ENCODE measurements around the gene NEURL1B.

NEURL1B gene

GRCh38 chr5:172719211-172719610 is 78.1 kb downstream of the NEURL1B start:
- no peak for DNase-seq

- DNase-seq, result no peak
Measured at GRCh38 chr5:172720655-172721054, 79.6 kb downstream of the NEURL1B start.

- DNase-seq, result no peak
Measured at GRCh38 chr5:172721455-172722326, 80.6 kb downstream of the NEURL1B start.

- no peak for DNase-seq
Measured at GRCh38 chr5:172722327-172722815, 81.3 kb downstream of the NEURL1B start.

- no peak for DNase-seq
Measured at GRCh38 chr5:172723508-172723907, 82.4 kb downstream of the NEURL1B start.

- no peak for DNase-seq
Measured at GRCh38 chr5:172724242-172725183, 83.5 kb downstream of the NEURL1B start.

GRCh38 chr5:172725273-172725672 is 84.2 kb downstream of the NEURL1B start:
- no peak for DNase-seq

- DNase-seq, result no peak
Measured at GRCh38 chr5:172725785-172726184, 84.7 kb downstream of the NEURL1B start.

- DNase-seq, result no peak
Measured at GRCh38 chr5:172726966-172727365, 85.9 kb downstream of the NEURL1B start.

GRCh38 chr5:172727551-172727950 is 86.5 kb downstream of the NEURL1B start:
- no peak for DNase-seq

GRCh38 chr5:172728481-172729241 is 87.6 kb downstream of the NEURL1B start:
- no peak for DNase-seq

GRCh38 chr5:172729588-172729987 is 88.5 kb downstream of the NEURL1B start:
- DNase-seq, result no peak

GRCh38 chr5:172730222-172730621 is 89.2 kb downstream of the NEURL1B start:
- DNase-seq, result no peak

- DNase-seq, result no peak
Measured at GRCh38 chr5:172730981-172731679, 90.1 kb downstream of the NEURL1B start.

GRCh38 chr5:172731680-172732074 is 90.6 kb downstream of the NEURL1B start:
- DNase-seq, result no peak

GRCh38 chr5:172732201-172732865 is 91.3 kb downstream of the NEURL1B start:
- no peak for DNase-seq

- no peak for DNase-seq
Measured at GRCh38 chr5:172733131-172733973, 92.3 kb downstream of the NEURL1B start.

- no peak for DNase-seq
Measured at GRCh38 chr5:172733974-172734346, 92.9 kb downstream of the NEURL1B start.

GRCh38 chr5:172735141-172735831 is 94.2 kb downstream of the NEURL1B start:
- DNase-seq, result no peak

All from NCI-H1105 treated with DMSO at 0.1 percent for 48 hours (cell line).